WTC11 (cell line): ENCODE data around the gene FAM53B. TPM values are rescaled to one million over a fixed set of nuclear protein-coding genes. Genes with fewer than 3 reads are reported as not detected.

Experiments
- ATAC-seq: fragments of 200-7000 bp; cut with Tn5 transposase; 2 replicates; pipeline ENCODE4 v1.10.0; 2021; ENCODE audit warnings: mild to moderate bottlenecking, moderate library complexity
- CTCF ChIA-PET: fragments of 300-600 bp; sonication (Branson Sonifier 250); formaldehyde crosslinking; loops from one replicate; lab custom pipeline; 2021; ENCODE audit warnings: antibody characterized with exemption; lab: Charles Lee
- POLR2A ChIA-PET: fragments of 350-600 bp; sonication (Branson Sonifier 250); formaldehyde crosslinking; loops from one replicate; lab custom pipeline; 2021; ENCODE audit warnings: antibody characterized with exemption; lab: Charles Lee
- DNase-seq: peaks from one replicate; pipeline ENCODE4 v3.0.0; 2021; ENCODE audit warnings: low spot score
- H3K27ac Mint-ChIP-seq: 2 replicates; pipeline ENCODE4 v1.8.0; 2021; ENCODE audit warnings: mixed read lengths
- H3K27me3 Mint-ChIP-seq: 2 replicates; pipeline ENCODE4 v1.8.0; 2021; ENCODE audit warnings: low read depth, mild to moderate bottlenecking, moderate library complexity, mixed read lengths
- H3K36me3 Mint-ChIP-seq: 2 replicates; pipeline ENCODE4 v1.8.0; 2021; ENCODE audit warnings: mixed read lengths
- H3K4me1 Mint-ChIP-seq: 2 replicates; pipeline ENCODE4 v1.8.0; 2022; ENCODE audit warnings: mixed read lengths
- H3K4me3 Mint-ChIP-seq: 2 replicates; pipeline ENCODE4 v1.8.0; 2021; ENCODE audit warnings: mild to moderate bottlenecking, moderate library complexity, mixed read lengths
- H3K9me3 Mint-ChIP-seq: 2 replicates; pipeline ENCODE4 v1.8.0; 2021; ENCODE audit warnings: mixed read lengths
- AR ChIP-seq: fragments of 250-450 bp; sonication (Bioruptor Pico); IDR thresholded peaks from 2 replicates; pipeline ENCODE4 v1.9.0; 2021; ENCODE audit warnings: mild to moderate bottlenecking
- ARID4B ChIP-seq: sonication (generic); formaldehyde crosslinking; IDR thresholded peaks from 2 replicates; pipeline ENCODE4 v1.8.0; 2023; ENCODE audit warnings: missing genetic modification reagents, mild to moderate bottlenecking, borderline replicate concordance
- ATF1 ChIP-seq: sonication (generic); formaldehyde crosslinking; IDR thresholded peaks from 2 replicates; pipeline ENCODE4 v1.8.1; 2023; ENCODE audit warnings: mild to moderate bottlenecking, moderate library complexity, missing genetic modification reagents
- ATF3 ChIP-seq: sonication (generic); formaldehyde crosslinking; conservative IDR thresholded peaks from 2 replicates; pipeline ENCODE4 v1.8.1; 2022; ENCODE audit warnings: mild to moderate bottlenecking, missing genetic modification reagents
- E2F5 ChIP-seq: sonication (generic); formaldehyde crosslinking; IDR thresholded peaks from 2 replicates; pipeline ENCODE4 v1.8.1; 2022; ENCODE audit warnings: mild to moderate bottlenecking, moderate library complexity, missing genetic modification reagents
- ELF4 ChIP-seq: sonication (generic); formaldehyde crosslinking; IDR thresholded peaks from 2 replicates; pipeline ENCODE4 v1.8.1; 2022; ENCODE audit warnings: low read depth, mild to moderate bottlenecking, moderate library complexity, missing genetic modification reagents
- ETV6 ChIP-seq: sonication (generic); formaldehyde crosslinking; IDR thresholded peaks from 2 replicates; pipeline ENCODE4 v1.8.1; 2022; ENCODE audit warnings: mild to moderate bottlenecking, missing genetic modification reagents
- FOXJ3 ChIP-seq: sonication (generic); formaldehyde crosslinking; IDR thresholded peaks from 2 replicates; pipeline ENCODE4 v1.9.0; 2021; ENCODE audit warnings: missing genetic modification reagents, mild to moderate bottlenecking, borderline replicate concordance
- GABPB1 ChIP-seq: sonication (generic); formaldehyde crosslinking; IDR thresholded peaks from 2 replicates; pipeline ENCODE4 v1.8.1; 2023; ENCODE audit warnings: mild to moderate bottlenecking, missing genetic modification reagents
- GTF2I ChIP-seq: fragments of 250-450 bp; sonication (Bioruptor Pico); conservative IDR thresholded peaks from 2 replicates; pipeline ENCODE4 v1.4.0; 2021; ENCODE audit warnings: mild to moderate bottlenecking
- IRF1 ChIP-seq: sonication (generic); formaldehyde crosslinking; IDR thresholded peaks from 2 replicates; pipeline ENCODE4 v1.8.0; 2023; ENCODE audit warnings: missing genetic modification reagents
- JUN ChIP-seq: sonication (generic); formaldehyde crosslinking; IDR thresholded peaks from 2 replicates; pipeline ENCODE4 v1.8.0; 2023; ENCODE audit warnings: mild to moderate bottlenecking, missing genetic modification reagents
- NFE2L1 ChIP-seq: sonication (generic); formaldehyde crosslinking; IDR thresholded peaks from 2 replicates; pipeline ENCODE4 v1.8.1; 2023; ENCODE audit warnings: missing genetic modification reagents
- NR2C2 ChIP-seq: sonication (generic); formaldehyde crosslinking; IDR thresholded peaks from 2 replicates; pipeline ENCODE4 v1.8.0; 2022; ENCODE audit warnings: mild to moderate bottlenecking, missing genetic modification reagents
- RELA ChIP-seq: sonication (generic); formaldehyde crosslinking; IDR thresholded peaks from 2 replicates; pipeline ENCODE4 v1.8.1; 2022; ENCODE audit warnings: missing genetic modification reagents, mild to moderate bottlenecking, borderline replicate concordance
- SMAD4 ChIP-seq: sonication (generic); formaldehyde crosslinking; IDR thresholded peaks from 2 replicates; pipeline ENCODE4 v1.8.0; 2022; ENCODE audit warnings: mild to moderate bottlenecking, missing genetic modification reagents
- TEAD1 ChIP-seq: sonication (generic); formaldehyde crosslinking; IDR thresholded peaks from 2 replicates; pipeline ENCODE4 v1.8.0; 2022; ENCODE audit warnings: mild to moderate bottlenecking, missing genetic modification reagents
- ZNF232 ChIP-seq: sonication (generic); formaldehyde crosslinking; IDR thresholded peaks from 2 replicates; pipeline ENCODE4 v1.8.0; 2022; ENCODE audit warnings: mild to moderate bottlenecking, missing genetic modification reagents
- ZNF396 ChIP-seq: fragments of 250-450 bp; sonication (Bioruptor Pico); IDR thresholded peaks from 2 replicates; pipeline ENCODE4 v1.8.0; 2021; ENCODE audit warnings: mild to moderate bottlenecking, moderate library complexity, borderline replicate concordance
- ZNF512 ChIP-seq: sonication (generic); formaldehyde crosslinking; IDR thresholded peaks from 2 replicates; pipeline ENCODE4 v1.8.1; 2022; ENCODE audit warnings: missing genetic modification reagents, borderline replicate concordance
- total RNA-seq: library from RNA; stranded (reverse); gene quantifications from 3 replicates; pipeline ENCODE4 v1.2.3, GENCODE V29; 2021

FAM53B gene
- total RNA-seq, 1 experiment from 2014 or later = 21.3 TPM

GRCh38 chr10:124573726-124574455 is 170.3 kb downstream of the FAM53B start:
- TF ChIP-seq JUN (CRISPR knock-in tag) = no peak
- TF ChIP-seq AR (CRISPR knock-in tag) = no peak
- TF ChIP-seq GABPB1 (CRISPR knock-in tag) = no peak
- Mint-ChIP-seq H3K4me1 (0 out of 2 replicates have a peak, but pooled peaks cover 3% of the 10 kb centered on the region), H3K36me3 (peaks cover 6% of the 10 kb centered on the region; the same call in 1 of the 2 replicates), H3K9me3 (peaks cover 8% of the 10 kb centered on the region), H3K4me3 (no peak overlapping the region), H3K27me3 (no peaks in the 10 kb centered on the region), H3K27ac (no peak overlapping the region)
- ATAC-seq (no peak), DNase-seq (no peak)
- ChIA-PET POLR2A (no interaction called here), CTCF (interaction anchor here (0.6 to 1.1 kb wide), 2 partner anchors 40 to 584 kb away, joined by 3 read pairs; no protein-coding TSS in a partner anchor)

GRCh38 chr10:124572751-124573150 is 171.4 kb downstream of the FAM53B start:
- H3K4me3 Mint-ChIP-seq = no peak overlapping the region
- H3K27ac Mint-ChIP-seq = no peak overlapping the region
- H3K9me3 Mint-ChIP-seq = peaks cover 8% of the 10 kb centered on the region
- 0 out of 2 replicates have a peak, but pooled peaks cover 3% of the 10 kb centered on the region for H3K4me1 Mint-ChIP-seq
- H3K27me3 Mint-ChIP-seq = no peaks in the 10 kb centered on the region
- no peak for DNase-seq
- POLR2A ChIA-PET = no interaction called here
- TF ChIP-seq E2F5 = no peak
- no peak for TF ChIP-seq JUN (CRISPR knock-in tag)
- no peak for TF ChIP-seq TEAD1 (CRISPR knock-in tag)
- no peak for TF ChIP-seq NFE2L1
- no peak for TF ChIP-seq ARID4B (CRISPR knock-in tag)
- no peak for TF ChIP-seq ZNF396 (CRISPR knock-in tag)
- no peak for TF ChIP-seq ZNF232 (CRISPR knock-in tag)
- ATAC-seq = no peak
- peaks cover 6% of the 10 kb centered on the region; the same call in 1 of the 2 replicates for H3K36me3 Mint-ChIP-seq
- CTCF ChIA-PET = interaction anchor here (1.1 kb wide), 1 partner anchor 39 kb away, joined by 3 read pairs; no protein-coding TSS in a partner anchor

GRCh38 chr10:124570646-124571045 is 173.5 kb downstream of the FAM53B start:
- ATAC-seq = no peak
- Mint-ChIP-seq H3K27ac (no peak overlapping the region), H3K27me3 (no peaks in the 10 kb centered on the region), H3K4me1 (peaks cover under 1% of the 10 kb centered on the region), H3K36me3 (peaks cover 6% of the 10 kb centered on the region; the same call in 1 of the 2 replicates), H3K9me3 (peaks cover 8% of the 10 kb centered on the region), H3K4me3 (no peak overlapping the region)
- ChIA-PET CTCF (interaction anchor here (0.6 kb wide), 1 partner anchor 18 kb away, joined by 4 read pairs; no protein-coding TSS in a partner anchor), POLR2A (no interaction called here)
- no peak for DNase-seq
- TF ChIP-seq ELF4 (CRISPR knock-in tag) (no peak), ZNF512 (CRISPR knock-in tag) (no peak), IRF1 (CRISPR knock-in tag) (no peak), GTF2I (CRISPR knock-in tag) (no peak), NR2C2 (CRISPR knock-in tag) (no peak), ATF1 (no peak), FOXJ3 (CRISPR knock-in tag) (no peak), SMAD4 (CRISPR knock-in tag) (no peak), RELA (CRISPR knock-in tag) (no peak), ATF3 (CRISPR knock-in tag) (no peak), ETV6 (CRISPR knock-in tag) (no peak), GABPB1 (CRISPR knock-in tag) (no peak)
